ENCODE measurements around the gene USP17L20.
"Not testable (repeated sequence)": the region's sequence is repeated elsewhere in the genome, so short reads cannot be mapped to it uniquely, and the experiment has no call there.

The USP17L20 gene, protein sequence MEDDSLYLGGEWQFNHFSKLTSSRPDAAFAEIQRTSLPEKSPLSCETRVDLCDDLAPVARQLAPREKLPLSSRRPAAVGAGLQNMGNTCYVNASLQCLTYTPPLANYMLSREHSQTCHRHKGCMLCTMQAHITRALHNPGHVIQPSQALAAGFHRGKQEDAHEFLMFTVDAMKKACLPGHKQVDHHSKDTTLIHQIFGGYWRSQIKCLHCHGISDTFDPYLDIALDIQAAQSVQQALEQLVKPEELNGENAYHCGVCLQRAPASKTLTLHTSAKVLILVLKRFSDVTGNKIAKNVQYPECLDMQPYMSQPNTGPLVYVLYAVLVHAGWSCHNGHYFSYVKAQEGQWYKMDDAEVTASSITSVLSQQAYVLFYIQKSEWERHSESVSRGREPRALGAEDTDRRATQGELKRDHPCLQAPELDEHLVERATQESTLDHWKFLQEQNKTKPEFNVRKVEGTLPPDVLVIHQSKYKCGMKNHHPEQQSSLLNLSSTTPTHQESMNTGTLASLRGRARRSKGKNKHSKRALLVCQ

DNA sequence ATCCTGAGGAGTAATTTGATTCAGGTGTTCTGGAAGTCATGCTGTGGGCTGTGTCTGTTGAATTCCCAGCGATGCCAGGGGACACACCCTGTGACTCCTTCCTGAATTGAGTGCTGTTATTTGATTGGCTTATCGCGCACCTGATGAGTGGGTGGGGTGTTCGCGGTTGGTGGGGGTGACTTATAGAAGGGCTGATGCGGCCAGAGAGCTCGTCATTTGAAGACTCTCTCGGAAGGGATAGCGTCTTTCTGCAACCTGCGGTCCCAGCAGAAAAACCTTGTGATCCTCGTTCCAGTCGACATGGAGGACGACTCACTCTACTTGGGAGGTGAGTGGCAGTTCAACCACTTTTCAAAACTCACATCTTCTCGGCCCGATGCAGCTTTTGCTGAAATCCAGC is at the start of gene USP17L20:
USP17L20 (plus strand) TSS at position 301 of the 400 bp plus-strand sequence; CDS start at position 301, 0 bp downstream.
- DNase-seq (ENCODE audit: low read depth in 2 of 2), result not testable (repeated sequence)

DNA sequence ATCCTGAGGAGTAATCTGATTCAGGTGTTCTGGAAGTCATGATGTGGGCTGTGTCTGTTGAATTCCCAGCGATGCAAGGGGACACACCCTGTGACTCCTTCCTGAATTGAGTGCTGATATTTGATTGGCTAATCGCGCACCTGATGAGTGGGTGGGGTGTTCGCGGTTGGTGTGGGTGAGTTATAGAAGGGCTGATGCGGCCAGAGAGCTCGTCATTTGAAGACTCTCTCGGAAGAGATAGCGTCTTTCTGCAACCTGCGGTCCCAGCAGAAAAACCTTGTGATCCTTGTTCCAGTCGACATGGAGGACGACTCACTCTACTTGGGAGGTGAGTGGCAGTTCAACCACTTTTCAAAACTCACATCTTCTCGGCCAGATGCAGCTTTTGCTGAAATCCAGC is 47.6 kb upstream of the USP17L20 start, which contains the start of gene USP17L10:
USP17L10 (plus strand) TSS at position 301 of the 400 bp plus-strand sequence; CDS start at position 301, 0 bp downstream.
- not testable (repeated sequence) for DNase-seq (ENCODE audit: low read depth in 2 of 2)

DNA sequence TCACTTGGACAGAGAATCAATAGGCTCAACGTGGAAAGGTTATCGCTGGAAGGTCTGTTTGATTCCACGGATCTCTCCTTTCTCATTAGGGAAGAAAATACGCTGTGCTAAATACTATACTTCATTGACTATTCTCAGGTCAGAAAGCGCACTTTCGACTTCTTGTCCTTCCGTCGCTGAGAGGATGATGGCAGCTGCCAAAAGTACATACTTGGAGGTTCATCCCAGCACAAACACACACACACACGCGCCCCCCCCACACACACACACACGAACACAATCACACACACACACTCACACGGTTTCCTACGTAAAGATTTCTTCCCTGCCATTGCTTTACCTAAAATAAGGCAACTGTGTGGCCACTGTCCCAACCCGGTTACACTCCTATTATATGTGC is 43.2 kb upstream of the USP17L20 start:
- not testable (repeated sequence) for DNase-seq (ENCODE audit: low read depth in 2 of 2)

DNA sequence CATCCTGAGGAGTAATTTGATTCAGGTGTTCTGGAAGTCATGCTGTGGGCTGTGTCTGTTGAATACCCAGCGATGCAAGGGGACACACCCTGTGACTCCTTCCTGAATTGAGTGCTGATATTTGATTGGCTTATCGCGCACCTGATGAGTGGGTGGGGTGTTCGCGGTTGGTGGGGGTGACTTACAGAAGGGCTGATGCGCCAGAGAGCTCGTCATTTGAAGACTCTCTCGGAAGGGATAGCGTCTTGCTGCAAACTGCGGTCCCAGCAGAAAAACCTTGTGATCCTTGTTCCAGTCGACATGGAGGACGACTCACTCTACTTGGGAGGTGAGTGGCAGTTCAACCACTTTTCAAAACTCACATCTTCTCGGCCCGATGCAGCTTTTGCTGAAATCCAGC is 42.8 kb upstream of the USP17L20 start, which contains the start of gene USP17L11:
USP17L11 (plus strand) TSS at position 301 of the 400 bp plus-strand sequence; CDS start at position 301, 0 bp downstream.
- not testable (repeated sequence) for DNase-seq (ENCODE audit: low read depth in 2 of 2)

DNA sequence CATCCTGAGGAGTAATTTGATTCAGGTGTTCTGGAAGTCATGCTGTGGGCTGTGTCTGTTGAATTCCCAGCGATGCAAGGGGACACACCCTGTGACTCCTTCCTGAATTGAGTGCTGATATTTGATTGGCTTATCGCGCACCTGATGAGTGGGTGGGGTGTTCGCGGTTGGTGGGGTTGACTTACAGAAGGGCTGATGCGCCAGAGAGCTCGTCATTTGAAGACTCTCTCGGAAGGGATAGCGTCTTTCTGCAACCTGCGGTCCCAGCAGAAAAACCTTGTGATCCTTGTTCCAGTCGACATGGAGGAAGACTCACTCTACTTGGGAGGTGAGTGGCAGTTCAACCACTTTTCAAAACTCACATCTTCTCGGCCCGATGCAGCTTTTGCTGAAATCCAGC is 38.1 kb upstream of the USP17L20 start, which contains the start of gene USP17L12:
USP17L12 (plus strand) TSS at position 301 of the 400 bp plus-strand sequence; CDS start at position 301, 0 bp downstream.
- not testable (repeated sequence) for DNase-seq (ENCODE audit: low read depth in 2 of 2)

DNA sequence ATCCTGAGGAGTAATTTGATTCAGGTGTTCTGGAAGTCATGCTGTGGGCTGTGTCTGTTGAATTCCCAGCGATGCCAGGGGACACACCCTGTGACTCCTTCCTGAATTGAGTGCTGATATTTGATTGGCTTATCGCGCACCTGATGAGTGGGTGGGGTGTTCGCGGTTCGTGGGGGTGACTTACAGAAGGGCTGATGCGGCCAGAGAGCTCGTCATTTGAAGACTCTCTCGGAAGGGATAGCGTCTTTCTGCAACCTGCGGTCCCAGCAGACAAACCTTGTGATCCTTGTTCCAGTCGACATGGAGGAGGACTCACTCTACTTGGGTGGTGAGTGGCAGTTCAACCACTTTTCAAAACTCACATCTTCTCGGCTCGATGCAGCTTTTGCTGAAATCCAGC is 33.3 kb upstream of the USP17L20 start, which contains the start of gene USP17L13:
USP17L13 (plus strand) TSS at position 301 of the 400 bp plus-strand sequence; CDS start at position 301, 0 bp downstream.
- not testable (repeated sequence) for DNase-seq (ENCODE audit: low read depth in 2 of 2)

DNA sequence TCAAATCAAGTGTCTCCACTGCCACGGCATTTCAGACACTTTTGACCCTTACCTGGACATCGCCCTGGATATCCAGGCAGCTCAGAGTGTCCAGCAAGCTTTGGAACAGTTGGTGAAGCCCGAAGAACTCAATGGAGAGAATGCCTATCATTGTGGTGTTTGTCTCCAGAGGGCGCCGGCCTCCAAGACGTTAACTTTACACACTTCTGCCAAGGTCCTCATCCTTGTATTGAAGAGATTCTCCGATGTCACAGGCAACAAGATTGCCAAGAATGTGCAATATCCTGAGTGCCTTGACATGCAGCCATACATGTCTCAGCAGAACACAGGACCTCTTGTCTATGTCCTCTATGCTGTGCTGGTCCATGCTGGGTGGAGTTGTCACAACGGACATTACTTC is 27.7 kb upstream of the USP17L20 start:
- DNase-seq (ENCODE audit: low read depth in 2 of 2), result not testable (repeated sequence)

DNA sequence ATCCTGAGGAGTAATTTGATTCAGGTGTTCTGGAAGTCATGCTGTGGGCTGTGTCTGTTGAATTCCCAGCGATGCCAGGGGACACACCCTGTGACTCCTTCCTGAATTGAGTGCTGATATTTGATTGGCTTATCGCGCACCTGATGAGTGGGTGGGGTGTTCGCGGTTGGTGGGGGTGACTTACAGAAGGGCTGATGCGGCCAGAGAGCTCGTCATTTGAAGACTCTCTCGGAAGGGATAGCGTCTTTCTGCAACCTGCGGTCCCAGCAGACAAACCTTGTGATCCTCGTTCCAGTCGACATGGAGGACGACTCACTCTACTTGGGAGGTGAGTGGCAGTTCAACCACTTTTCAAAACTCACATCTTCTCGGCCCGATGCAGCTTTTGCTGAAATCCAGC is 23.8 kb upstream of the USP17L20 start, which contains the start of gene USP17L15:
USP17L15 (plus strand) TSS at position 301 of the 400 bp plus-strand sequence; CDS start at position 301, 0 bp downstream.
- not testable (repeated sequence) for DNase-seq (ENCODE audit: low read depth in 2 of 2)

DNA sequence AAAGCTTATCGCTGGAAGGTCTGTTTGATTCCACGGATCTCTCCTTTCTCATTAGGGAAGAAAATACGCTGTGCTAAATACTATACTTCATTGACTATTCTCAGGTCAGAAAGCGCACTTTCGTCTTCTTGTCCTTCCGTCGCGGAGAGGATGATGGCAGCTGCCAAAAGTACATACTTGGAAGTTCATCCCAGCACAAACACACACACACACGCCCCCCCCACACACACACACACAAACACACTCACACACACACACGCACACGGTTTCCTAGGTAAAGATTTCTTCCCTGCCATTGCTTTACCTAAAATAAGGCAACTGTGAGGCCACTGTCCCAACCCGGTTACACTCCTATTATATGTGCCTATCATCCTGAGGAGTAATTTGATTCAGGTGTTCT is 19.5 kb upstream of the USP17L20 start:
- DNase-seq (ENCODE audit: low read depth in 2 of 2), result not testable (repeated sequence)

DNA sequence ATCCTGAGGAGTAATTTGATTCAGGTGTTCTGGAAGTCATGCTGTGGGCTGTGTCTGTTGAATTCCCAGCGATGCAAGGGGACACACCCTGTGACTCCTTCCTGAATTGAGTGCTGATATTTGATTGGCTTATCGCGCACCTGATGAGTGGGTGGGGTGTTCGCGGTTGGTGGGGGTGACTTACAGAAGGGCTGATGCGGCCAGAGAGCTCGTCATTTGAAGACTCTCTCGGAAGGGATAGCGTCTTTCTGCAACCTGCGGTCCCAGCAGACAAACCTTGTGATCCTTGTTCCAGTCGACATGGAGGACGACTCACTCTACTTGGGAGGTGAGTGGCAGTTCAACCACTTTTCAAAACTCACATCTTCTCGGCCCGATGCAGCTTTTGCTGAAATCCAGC is 14.3 kb upstream of the USP17L20 start, which contains the start of gene USP17L17:
USP17L17 (plus strand) TSS at position 301 of the 400 bp plus-strand sequence; CDS start at position 301, 0 bp downstream.
- DNase-seq (ENCODE audit: low read depth in 2 of 2), result not testable (repeated sequence)

DNA sequence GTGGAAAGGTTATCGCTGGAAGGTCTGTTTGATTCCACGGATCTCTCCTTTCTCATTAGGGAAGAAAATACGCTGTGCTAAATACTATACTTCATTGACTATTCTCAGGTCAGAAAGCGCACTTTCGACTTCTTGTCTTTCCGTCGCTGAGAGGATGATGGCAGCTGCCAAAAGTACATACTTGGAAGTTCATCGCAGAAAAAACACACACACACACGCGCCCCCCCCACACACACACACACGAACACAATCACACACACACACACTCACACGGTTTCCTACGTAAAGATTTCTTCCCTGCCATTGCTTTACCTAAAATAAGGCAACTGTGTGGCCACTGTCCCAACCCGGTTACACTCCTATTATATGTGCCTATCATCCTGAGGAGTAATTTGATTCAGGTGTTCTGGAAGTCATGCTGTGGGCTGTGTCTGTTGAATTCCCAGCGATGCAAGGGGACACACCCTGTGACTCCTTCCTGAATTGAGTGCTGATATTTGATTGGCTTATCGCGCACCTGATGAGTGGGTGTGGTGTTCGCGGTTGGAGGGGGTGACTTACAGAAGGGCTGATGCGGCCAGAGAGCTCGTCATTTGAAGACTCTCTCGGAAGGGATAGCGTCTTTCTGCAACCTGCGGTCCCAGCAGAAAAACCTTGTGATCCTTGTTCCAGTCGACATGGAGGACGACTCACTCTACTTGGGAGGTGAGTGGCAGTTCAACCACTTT is 9.8 kb upstream of the USP17L20 start, which contains the start of gene USP17L18:
USP17L18 (plus strand) TSS at position 678 of the 728 bp plus-strand sequence; CDS start at position 678, 0 bp downstream.
- DNase-seq (ENCODE audit: low read depth in 2 of 2), result not testable (repeated sequence)

DNA sequence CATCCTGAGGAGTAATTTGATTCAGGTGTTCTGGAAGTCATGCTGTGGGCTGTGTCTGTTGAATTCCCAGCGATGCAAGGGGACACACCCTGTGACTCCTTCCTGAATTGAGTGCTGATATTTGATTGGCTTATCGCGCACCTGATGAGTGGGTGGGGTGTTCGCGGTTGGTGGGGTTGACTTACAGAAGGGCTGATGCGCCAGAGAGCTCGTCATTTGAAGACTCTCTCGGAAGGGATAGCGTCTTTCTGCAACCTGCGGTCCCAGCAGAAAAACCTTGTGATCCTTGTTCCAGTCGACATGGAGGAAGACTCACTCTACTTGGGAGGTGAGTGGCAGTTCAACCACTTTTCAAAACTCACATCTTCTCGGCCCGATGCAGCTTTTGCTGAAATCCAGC is 4.8 kb upstream of the USP17L20 start, which contains the start of gene USP17L19:
USP17L19 (plus strand) TSS at position 301 of the 400 bp plus-strand sequence; CDS start at position 301, 0 bp downstream.
- DNase-seq (ENCODE audit: low read depth in 2 of 2), result not testable (repeated sequence)

DNA sequence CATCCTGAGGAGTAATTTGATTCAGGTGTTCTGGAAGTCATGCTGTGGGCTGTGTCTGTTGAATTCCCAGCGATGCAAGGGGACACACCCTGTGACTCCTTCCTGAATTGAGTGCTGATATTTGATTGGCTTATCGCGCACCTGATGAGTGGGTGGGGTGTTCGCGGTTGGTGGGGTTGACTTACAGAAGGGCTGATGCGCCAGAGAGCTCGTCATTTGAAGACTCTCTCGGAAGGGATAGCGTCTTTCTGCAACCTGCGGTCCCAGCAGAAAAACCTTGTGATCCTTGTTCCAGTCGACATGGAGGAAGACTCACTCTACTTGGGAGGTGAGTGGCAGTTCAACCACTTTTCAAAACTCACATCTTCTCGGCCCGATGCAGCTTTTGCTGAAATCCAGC is 4.6 kb downstream of the USP17L20 start, which contains the start of gene USP17L21:
USP17L21 (plus strand) TSS at position 301 of the 400 bp plus-strand sequence; CDS start at position 301, 0 bp downstream.
- not testable (repeated sequence) for DNase-seq (ENCODE audit: low read depth in 2 of 2)

DNA sequence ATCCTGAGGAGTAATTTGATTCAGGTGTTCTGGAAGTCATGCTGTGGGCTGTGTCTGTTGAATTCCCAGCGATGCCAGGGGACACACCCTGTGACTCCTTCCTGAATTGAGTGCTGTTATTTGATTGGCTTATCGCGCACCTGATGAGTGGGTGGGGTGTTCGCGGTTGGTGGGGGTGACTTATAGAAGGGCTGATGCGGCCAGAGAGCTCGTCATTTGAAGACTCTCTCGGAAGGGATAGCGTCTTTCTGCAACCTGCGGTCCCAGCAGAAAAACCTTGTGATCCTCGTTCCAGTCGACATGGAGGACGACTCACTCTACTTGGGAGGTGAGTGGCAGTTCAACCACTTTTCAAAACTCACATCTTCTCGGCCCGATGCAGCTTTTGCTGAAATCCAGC is 9.4 kb downstream of the USP17L20 start, which contains the start of gene USP17L22:
USP17L22 (plus strand) TSS at position 301 of the 400 bp plus-strand sequence; CDS start at position 301, 0 bp downstream.
- not testable (repeated sequence) for DNase-seq (ENCODE audit: low read depth in 2 of 2)

DNA sequence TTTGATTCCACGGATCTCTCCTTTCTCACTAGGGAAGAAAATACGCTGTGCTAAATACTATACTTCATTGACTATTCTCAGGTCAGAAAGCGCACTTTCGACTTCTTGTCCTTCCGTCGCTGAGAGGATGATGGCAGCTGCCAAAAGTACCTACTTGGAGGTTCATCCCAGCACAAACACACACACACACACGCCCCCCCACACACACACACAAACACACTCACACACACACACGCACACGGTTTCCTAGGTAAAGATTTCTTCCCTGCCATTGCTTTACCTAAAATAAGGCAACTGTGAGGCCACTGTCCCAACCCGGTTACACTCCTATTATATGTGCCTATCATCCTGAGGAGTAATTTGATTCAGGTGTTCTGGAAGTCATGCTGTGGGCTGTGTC is 13.8 kb downstream of the USP17L20 start:
- not testable (repeated sequence) for DNase-seq (ENCODE audit: low read depth in 2 of 2)

Data from stimulated activated CD4-positive, alpha-beta T cell treated with anti-CD3 and anti-CD28 coated beads, Interleukin-1b, Interleukin-23, amount 100 ng/mL, for 4 hours (primary cell).